ENCODE measurements around the gene CTNNBL1.

Gene CTNNBL1

GRCh38 chr20:37893566-37894241 lies 199.9 kb downstream of the CTNNBL1 start:
- TF ChIP-seq REST (IDR thresholded peaks at IDR 0.05; ENCODE audit: insufficient replicate concordance, low read depth) (no peak), POLR2AphosphoS5 (IDR thresholded peaks at IDR 0.05; ENCODE audit: low read depth) (no peak), SPI1 (IDR thresholded peaks at IDR 0.05; ENCODE audit: borderline replicate concordance, low read depth) (no peak), GABPA (IDR thresholded peaks at IDR 0.05; ENCODE audit: low read depth) (no peak)
- TF ChIP-seq, protein P1, sequence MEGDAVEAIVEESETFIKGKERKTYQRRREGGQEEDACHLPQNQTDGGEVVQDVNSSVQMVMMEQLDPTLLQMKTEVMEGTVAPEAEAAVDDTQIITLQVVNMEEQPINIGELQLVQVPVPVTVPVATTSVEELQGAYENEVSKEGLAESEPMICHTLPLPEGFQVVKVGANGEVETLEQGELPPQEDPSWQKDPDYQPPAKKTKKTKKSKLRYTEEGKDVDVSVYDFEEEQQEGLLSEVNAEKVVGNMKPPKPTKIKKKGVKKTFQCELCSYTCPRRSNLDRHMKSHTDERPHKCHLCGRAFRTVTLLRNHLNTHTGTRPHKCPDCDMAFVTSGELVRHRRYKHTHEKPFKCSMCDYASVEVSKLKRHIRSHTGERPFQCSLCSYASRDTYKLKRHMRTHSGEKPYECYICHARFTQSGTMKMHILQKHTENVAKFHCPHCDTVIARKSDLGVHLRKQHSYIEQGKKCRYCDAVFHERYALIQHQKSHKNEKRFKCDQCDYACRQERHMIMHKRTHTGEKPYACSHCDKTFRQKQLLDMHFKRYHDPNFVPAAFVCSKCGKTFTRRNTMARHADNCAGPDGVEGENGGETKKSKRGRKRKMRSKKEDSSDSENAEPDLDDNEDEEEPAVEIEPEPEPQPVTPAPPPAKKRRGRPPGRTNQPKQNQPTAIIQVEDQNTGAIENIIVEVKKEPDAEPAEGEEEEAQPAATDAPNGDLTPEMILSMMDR (IDR thresholded peaks at IDR 0.05; ENCODE audit: insufficient read depth, low read length) = no peak
- no peak for DNase-seq (ENCODE audit: low read depth in 1 of 2, low spot score in 1 of 2)
- Histone ChIP-seq H3K27me3 (ENCODE audit: insufficient read depth, poor library complexity, severe bottlenecking) (no peaks in the 10 kb centered on the region), H3K4me3 (replicated peaks; ENCODE audit: insufficient read depth, low read length) (no peak overlapping the region), H3K27ac (replicated peaks) (no peak overlapping the region)

- no peak overlapping the region for H3K4me3 ChIP-seq (replicated peaks; ENCODE audit: insufficient read depth, low read length)
- H3K27me3 ChIP-seq (ENCODE audit: insufficient read depth, poor library complexity, severe bottlenecking) = no peaks in the 10 kb centered on the region
- no peak for TF ChIP-seq SPI1 (IDR thresholded peaks at IDR 0.05; ENCODE audit: borderline replicate concordance, low read depth)
- TF ChIP-seq REST (IDR thresholded peaks at IDR 0.05; ENCODE audit: insufficient replicate concordance, low read depth) = no peak
- TF ChIP-seq, protein P1 (IDR thresholded peaks at IDR 0.05; ENCODE audit: insufficient read depth, low read length) = no peak
- no peak for TF ChIP-seq GABPA (IDR thresholded peaks at IDR 0.05; ENCODE audit: low read depth)
- TF ChIP-seq POLR2AphosphoS5 (IDR thresholded peaks at IDR 0.05; ENCODE audit: low read depth) = no peak
- DNase-seq (ENCODE audit: low read depth in 1 of 2, low spot score in 1 of 2) = no peak
- no peak overlapping the region for H3K27ac ChIP-seq (replicated peaks)
These were observed 200.6 kb downstream of the CTNNBL1 start for GRCh38 chr20:37894454-37894853.

GRCh38 chr20:37895166-37895565 lies 201.3 kb downstream of the CTNNBL1 start:
- no peak for DNase-seq (ENCODE audit: low read depth in 1 of 2, low spot score in 1 of 2)
- Histone ChIP-seq H3K4me3 (replicated peaks; ENCODE audit: insufficient read depth, low read length) (no peak overlapping the region), H3K27me3 (ENCODE audit: insufficient read depth, poor library complexity, severe bottlenecking) (no peaks in the 10 kb centered on the region), H3K27ac (replicated peaks) (no peak overlapping the region)
- TF ChIP-seq POLR2AphosphoS5 (IDR thresholded peaks at IDR 0.05; ENCODE audit: low read depth) = no peak
- no peak for TF ChIP-seq REST (IDR thresholded peaks at IDR 0.05; ENCODE audit: insufficient replicate concordance, low read depth)
- TF ChIP-seq, protein P1 (IDR thresholded peaks at IDR 0.05; ENCODE audit: insufficient read depth, low read length) = no peak
